Measurements from ENCODE around the gene FOXN3. TPM values are rescaled to one million over a fixed set of nuclear protein-coding genes. Genes with fewer than 3 reads are reported as not detected.

Gene FOXN3
- total RNA-seq, 2 donors from 2014 or later, result 53.9 to 141 TPM

GRCh38 chr14:89260898-89261297 lies 156.1 kb downstream of the FOXN3 start:
- WGBS, result 100% methylated on average over 1 of the region's 1 CpG
- no peak for DNase-seq (ENCODE audit: low spot score)
- no peak for TF ChIP-seq POLR2AphosphoS5 (IDR thresholded peaks at IDR 0.05)
- TF ChIP-seq, protein P1, sequence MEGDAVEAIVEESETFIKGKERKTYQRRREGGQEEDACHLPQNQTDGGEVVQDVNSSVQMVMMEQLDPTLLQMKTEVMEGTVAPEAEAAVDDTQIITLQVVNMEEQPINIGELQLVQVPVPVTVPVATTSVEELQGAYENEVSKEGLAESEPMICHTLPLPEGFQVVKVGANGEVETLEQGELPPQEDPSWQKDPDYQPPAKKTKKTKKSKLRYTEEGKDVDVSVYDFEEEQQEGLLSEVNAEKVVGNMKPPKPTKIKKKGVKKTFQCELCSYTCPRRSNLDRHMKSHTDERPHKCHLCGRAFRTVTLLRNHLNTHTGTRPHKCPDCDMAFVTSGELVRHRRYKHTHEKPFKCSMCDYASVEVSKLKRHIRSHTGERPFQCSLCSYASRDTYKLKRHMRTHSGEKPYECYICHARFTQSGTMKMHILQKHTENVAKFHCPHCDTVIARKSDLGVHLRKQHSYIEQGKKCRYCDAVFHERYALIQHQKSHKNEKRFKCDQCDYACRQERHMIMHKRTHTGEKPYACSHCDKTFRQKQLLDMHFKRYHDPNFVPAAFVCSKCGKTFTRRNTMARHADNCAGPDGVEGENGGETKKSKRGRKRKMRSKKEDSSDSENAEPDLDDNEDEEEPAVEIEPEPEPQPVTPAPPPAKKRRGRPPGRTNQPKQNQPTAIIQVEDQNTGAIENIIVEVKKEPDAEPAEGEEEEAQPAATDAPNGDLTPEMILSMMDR (IDR thresholded peaks at IDR 0.05), result no peak

GRCh38 chr14:89259951-89260609 lies 157.0 kb downstream of the FOXN3 start:
- H3K27ac ChIP-seq, result no peak overlapping the region
- 84% methylated on average over 14 of the region's 15 CpGs for WGBS
- H3K36me3 ChIP-seq, result no peaks in the 10 kb centered on the region
- intact Hi-C loops (cut with DNase I), result no loop called here
- no peak for DNase-seq (ENCODE audit: low spot score)
- H3K4me3 ChIP-seq, result no peak overlapping the region
- H3K9me3 ChIP-seq, result no peaks in the 10 kb centered on the region
- no peak for TF ChIP-seq POLR2AphosphoS5 (IDR thresholded peaks at IDR 0.05)
- TF ChIP-seq POLR2A (IDR thresholded peaks at IDR 0.05), result no peak
- TF ChIP-seq, protein P1 (IDR thresholded peaks at IDR 0.05), result no peak
- no peaks in the 10 kb centered on the region for H3K4me1 ChIP-seq (replicated peaks)
- no peaks in the 10 kb centered on the region for H3K27me3 ChIP-seq (replicated peaks; ENCODE audit: insufficient read depth)

More at GRCh38 chr14:89260898-89261297, 156.1 kb downstream of the FOXN3 start:
- Histone ChIP-seq H3K36me3 (no peaks in the 10 kb centered on the region), H3K4me3 (no peak overlapping the region), H3K9me3 (no peaks in the 10 kb centered on the region), H3K4me1 (replicated peaks) (no peaks in the 10 kb centered on the region), H3K27me3 (replicated peaks; ENCODE audit: insufficient read depth) (no peaks in the 10 kb centered on the region), H3K27ac (no peak overlapping the region)
- intact Hi-C loops (cut with DNase I), result no loop called here

- Histone ChIP-seq H3K27me3 (replicated peaks; ENCODE audit: insufficient read depth) (no peaks in the 10 kb centered on the region), H3K9me3 (no peaks in the 10 kb centered on the region), H3K4me1 (replicated peaks) (no peaks in the 10 kb centered on the region), H3K36me3 (no peaks in the 10 kb centered on the region), H3K27ac (no peak overlapping the region), H3K4me3 (no peak overlapping the region)
- intact Hi-C loops (cut with DNase I), result no loop called here
- 89% methylated on average over 6 of the region's 6 CpGs for WGBS
- TF ChIP-seq POLR2A (IDR thresholded peaks at IDR 0.05) (no peak), POLR2AphosphoS5 (IDR thresholded peaks at IDR 0.05) (no peak)
- TF ChIP-seq, protein P1 (IDR thresholded peaks at IDR 0.05), result no peak
- no peak for DNase-seq (ENCODE audit: low spot score)
Observed at GRCh38 chr14:89258728-89259273, 158.2 kb downstream of the FOXN3 start.

GRCh38 chr14:89256951-89257350 lies 160.1 kb downstream of the FOXN3 start:
- 95% methylated on average over 1 of the region's 1 CpG for WGBS
- Histone ChIP-seq H3K36me3 (no peaks in the 10 kb centered on the region), H3K4me3 (no peak overlapping the region), H3K9me3 (no peaks in the 10 kb centered on the region), H3K27ac (no peak overlapping the region), H3K27me3 (replicated peaks; ENCODE audit: insufficient read depth) (no peaks in the 10 kb centered on the region), H3K4me1 (replicated peaks) (no peaks in the 10 kb centered on the region)
- no peak for TF ChIP-seq POLR2AphosphoS5 (IDR thresholded peaks at IDR 0.05)
- TF ChIP-seq, protein P1 (IDR thresholded peaks at IDR 0.05), result no peak
- TF ChIP-seq POLR2A (IDR thresholded peaks at IDR 0.05), result no peak
- intact Hi-C loops (cut with DNase I), result no loop called here
- DNase-seq (ENCODE audit: low spot score), result no peak

GRCh38 chr14:89256283-89256682 lies 160.8 kb downstream of the FOXN3 start:
- no peak overlapping the region for H3K4me3 ChIP-seq
- TF ChIP-seq POLR2AphosphoS5 (IDR thresholded peaks at IDR 0.05), result no peak
- TF ChIP-seq POLR2A (IDR thresholded peaks at IDR 0.05), result no peak
- TF ChIP-seq, protein P1 (IDR thresholded peaks at IDR 0.05), result no peak
- intact Hi-C loops (cut with DNase I), result no loop called here
- no peaks in the 10 kb centered on the region for H3K4me1 ChIP-seq (replicated peaks)
- H3K36me3 ChIP-seq, result no peaks in the 10 kb centered on the region
- no peaks in the 10 kb centered on the region for H3K9me3 ChIP-seq
- DNase-seq (ENCODE audit: low spot score), result no peak
- no peaks in the 10 kb centered on the region for H3K27me3 ChIP-seq (replicated peaks; ENCODE audit: insufficient read depth)
- 76% methylated on average over 8 of the region's 8 CpGs for WGBS
- H3K27ac ChIP-seq, result no peak overlapping the region
